Nephron progenitor cell (in vitro differentiated cells): ENCODE measurements around the gene ZNF202.
"Not testable (repeated sequence)": the region's sequence is repeated elsewhere in the genome, so short reads cannot be mapped to it uniquely, and the experiment has no call there.

Source experiments
- DNase-seq: peaks from one replicate; pipeline ENCODE4 v3.0.0; 2021
- H3K27ac Mint-ChIP-seq: 2 replicates; pipeline ENCODE4 v1.8.0; 2021; ENCODE audit warnings: mild to moderate bottlenecking, moderate library complexity, mixed read lengths
- H3K27me3 Mint-ChIP-seq: 2 replicates; pipeline ENCODE4 v1.8.0; 2021; ENCODE audit warnings: mild to moderate bottlenecking, low read depth, mixed read lengths; ENCODE audit not compliant: poor library complexity
- H3K36me3 Mint-ChIP-seq: 2 replicates; pipeline ENCODE4 v1.8.0; 2021; ENCODE audit warnings: low read depth, mixed read lengths
- H3K4me1 Mint-ChIP-seq: 2 replicates; pipeline ENCODE4 v1.8.0; 2021; ENCODE audit warnings: mixed read lengths
- H3K4me3 Mint-ChIP-seq: 2 replicates; pipeline ENCODE4 v1.8.0; 2021; ENCODE audit warnings: mild to moderate bottlenecking, moderate library complexity, mixed read lengths
- H3K9me3 Mint-ChIP-seq: 2 replicates; pipeline ENCODE4 v1.8.0; 2021; ENCODE audit warnings: mild to moderate bottlenecking, moderate library complexity, mixed read lengths
- CTCF ChIP-seq: fragments of 200-600 bp; sonication (generic); IDR thresholded peaks from 2 replicates; pipeline ENCODE4 v1.5.0; 2021; ENCODE audit warnings: antibody characterized with exemption

ZNF202 gene

DNA sequence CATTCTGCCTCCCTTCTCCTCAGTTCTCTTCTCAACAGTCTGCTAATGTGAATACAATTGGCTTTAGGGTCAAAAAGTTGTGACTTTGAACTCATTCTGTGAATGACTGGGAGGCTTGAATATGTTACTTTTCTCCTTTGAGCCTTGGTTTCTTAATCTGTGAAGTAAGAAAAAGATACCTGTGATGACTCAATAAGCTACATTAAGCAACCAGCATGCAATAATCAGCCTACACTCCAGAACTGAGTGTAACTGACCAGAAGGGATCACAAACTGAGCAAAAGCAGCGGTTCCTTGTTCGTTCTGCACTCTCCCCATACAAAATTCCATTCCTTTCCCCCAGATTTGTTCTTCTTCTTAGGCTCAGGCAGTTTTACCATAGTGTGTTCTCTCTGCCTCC lies 23.4 kb downstream of the ZNF202 start:
- H3K9me3 Mint-ChIP-seq: no peaks in the 10 kb centered on the region

DNA sequence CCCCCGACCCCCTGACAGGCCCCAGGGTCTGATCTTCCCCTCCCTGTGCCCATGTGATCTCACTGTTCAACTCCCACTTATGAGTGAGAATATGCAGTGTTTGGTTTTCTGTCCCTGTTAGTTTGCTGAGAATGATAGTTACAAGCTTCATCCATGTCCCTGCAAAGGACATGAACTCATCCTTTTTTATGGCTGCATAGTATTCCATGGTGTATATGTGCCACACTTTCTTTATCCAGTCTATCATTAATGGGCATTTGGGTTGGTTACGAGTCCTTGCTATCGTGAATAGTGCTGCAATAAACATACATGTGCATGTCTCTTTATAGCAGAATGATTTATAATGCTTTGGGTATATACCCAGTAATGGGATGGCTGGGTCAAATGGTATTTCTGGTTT lies 28.8 kb downstream of the ZNF202 start:
- H3K36me3 Mint-ChIP-seq, H3K4me1 Mint-ChIP-seq, H3K27ac Mint-ChIP-seq, H3K4me3 Mint-ChIP-seq, H3K9me3 Mint-ChIP-seq, DNase-seq: not testable (repeated sequence)
- H3K27me3 Mint-ChIP-seq: peaks cover 28% of the 10 kb centered on the region

More for the DNA sequence above, 23.4 kb downstream of the ZNF202 start:
- no peak for TF ChIP-seq CTCF
- Mint-ChIP-seq H3K36me3 (peaks cover 3% of the 10 kb centered on the region), H3K27ac (no peak overlapping the region), H3K4me3 (no peak overlapping the region), H3K27me3 (peaks cover 20% of the 10 kb centered on the region), H3K4me1 (no peaks in the 10 kb centered on the region)
- DNase-seq: no peak

GRCh38 chr11:123707606-123708205 lies 33.8 kb downstream of the ZNF202 start:
- peak; percentile 61 for DNase-seq
- Mint-ChIP-seq H3K4me3 (no peak overlapping the region), H3K36me3 (no peaks in the 10 kb centered on the region), H3K27me3 (peaks cover 11% of the 10 kb centered on the region), H3K9me3 (no peaks in the 10 kb centered on the region), H3K27ac (no peak overlapping the region), H3K4me1 (peaks cover 2% of the 10 kb centered on the region)
- peak; percentile 80 for TF ChIP-seq CTCF

- TF ChIP-seq CTCF: no peak
- Mint-ChIP-seq H3K36me3 (no peaks in the 10 kb centered on the region), H3K27me3 (peaks cover 11% of the 10 kb centered on the region), H3K27ac (no peak overlapping the region), H3K4me3 (no peak overlapping the region), H3K9me3 (no peaks in the 10 kb centered on the region), H3K4me1 (peaks cover 7% of the 10 kb centered on the region)
- no peak for DNase-seq
Observed at GRCh38 chr11:123707206-123707605, 34.3 kb downstream of the ZNF202 start.

- no peak for TF ChIP-seq CTCF
- Mint-ChIP-seq H3K4me1 (peaks cover 12% of the 10 kb centered on the region), H3K9me3 (peaks cover 7% of the 10 kb centered on the region), H3K36me3 (no peaks in the 10 kb centered on the region), H3K27ac (no peak overlapping the region), H3K4me3 (no peak overlapping the region), H3K27me3 (peaks cover 11% of the 10 kb centered on the region)
- no peak for DNase-seq
Observed at GRCh38 chr11:123704341-123704740, 37.1 kb downstream of the ZNF202 start.

GRCh38 chr11:123702696-123703095 lies 38.8 kb downstream of the ZNF202 start:
- Mint-ChIP-seq H3K36me3 (no peaks in the 10 kb centered on the region), H3K4me1 (peaks cover 15% of the 10 kb centered on the region), H3K9me3 (peaks cover 15% of the 10 kb centered on the region), H3K27ac (no peak overlapping the region), H3K27me3 (peaks cover 12% of the 10 kb centered on the region), H3K4me3 (no peak overlapping the region)
- TF ChIP-seq CTCF: no peak
- DNase-seq: no peak
